ENCODE data around the gene CCBE1.

Gene CCBE1

DNA sequence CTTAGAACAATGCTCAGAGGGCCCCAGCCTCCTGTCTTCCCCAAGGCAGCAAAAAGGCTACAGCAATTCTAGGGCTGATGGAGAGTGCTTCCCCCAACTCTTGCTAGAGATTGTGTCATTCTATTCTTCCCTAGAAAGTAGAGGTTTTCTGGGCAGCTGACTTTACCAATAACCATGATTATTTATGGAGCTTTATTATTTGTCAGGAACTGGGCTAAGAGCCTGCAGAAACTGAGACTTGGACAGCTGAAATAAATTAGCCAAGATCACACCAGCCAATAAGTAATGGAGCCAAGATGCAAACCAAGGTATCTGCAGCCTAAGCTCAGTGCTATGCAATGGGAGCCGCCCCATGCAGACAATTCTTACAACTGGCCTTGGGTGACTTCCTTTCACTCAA is 84.8 kb downstream of the CCBE1 start:
- FAIRE-seq: no peak

DNA sequence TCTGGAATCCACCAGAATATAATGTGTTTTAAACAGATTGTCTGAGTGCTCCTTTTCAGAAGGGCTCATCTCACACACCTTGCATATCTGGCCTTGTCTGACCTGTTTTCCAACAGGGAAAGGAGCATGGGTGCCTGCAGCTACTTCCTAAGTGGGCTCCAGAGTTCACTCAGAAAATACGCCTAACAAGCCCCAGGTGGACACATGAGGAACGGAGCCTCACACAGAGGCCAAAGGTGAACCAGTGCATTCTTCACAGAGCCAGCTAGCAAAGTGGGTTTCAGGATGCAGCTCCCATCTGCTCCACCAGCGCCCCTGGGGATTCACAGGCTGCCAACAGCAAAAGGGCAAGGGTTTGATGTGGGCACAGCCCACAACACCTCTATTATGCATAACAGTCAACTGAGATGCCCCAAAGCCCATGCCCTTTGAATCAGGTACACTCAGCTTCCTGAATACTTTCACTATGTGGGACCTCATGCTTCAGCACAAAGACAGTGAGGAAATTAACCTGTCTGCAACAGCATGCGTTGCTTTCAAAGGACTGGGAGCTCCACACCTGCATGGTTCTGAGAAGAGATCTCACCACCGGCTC is 86.6 kb downstream of the CCBE1 start:
- no peak for FAIRE-seq

DNA sequence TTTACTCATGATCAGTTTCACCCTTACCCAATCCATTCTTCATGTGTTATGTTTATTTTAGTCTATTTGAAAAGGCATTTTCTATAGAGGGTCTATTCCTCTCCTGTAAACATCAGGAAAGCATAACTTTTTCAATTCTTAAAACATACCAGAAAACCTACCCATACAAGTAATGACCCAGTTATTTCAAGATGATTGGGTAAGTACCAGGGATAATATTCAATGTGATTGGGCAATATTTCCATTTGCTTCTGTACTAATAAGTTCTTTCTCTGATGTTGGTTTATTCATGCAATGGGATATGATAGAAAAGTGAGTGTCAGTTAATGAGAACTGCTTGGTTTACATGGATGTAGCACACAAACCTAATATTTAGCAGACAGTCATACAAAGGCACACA is 87.6 kb downstream of the CCBE1 start:
- no peak for FAIRE-seq

DNA sequence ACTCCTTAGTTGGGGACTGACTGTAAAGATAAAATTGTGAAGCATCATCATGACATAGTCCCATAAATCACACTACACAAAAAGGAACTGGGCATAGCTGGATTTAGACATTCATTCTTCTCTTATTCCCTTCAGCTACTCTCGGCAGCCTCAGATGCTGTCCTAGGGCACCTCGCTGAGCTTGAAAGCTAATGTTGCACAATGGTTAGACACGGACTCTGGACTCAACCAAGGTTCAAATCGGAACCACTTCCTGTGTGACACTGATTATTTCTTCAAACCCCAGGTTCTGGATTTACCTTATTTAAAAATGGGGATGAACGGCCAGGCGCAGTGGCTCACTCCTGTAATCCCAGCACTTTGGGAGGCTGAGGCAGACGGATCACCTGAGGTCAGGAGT is 89.8 kb downstream of the CCBE1 start:
- FAIRE-seq: no peak

DNA sequence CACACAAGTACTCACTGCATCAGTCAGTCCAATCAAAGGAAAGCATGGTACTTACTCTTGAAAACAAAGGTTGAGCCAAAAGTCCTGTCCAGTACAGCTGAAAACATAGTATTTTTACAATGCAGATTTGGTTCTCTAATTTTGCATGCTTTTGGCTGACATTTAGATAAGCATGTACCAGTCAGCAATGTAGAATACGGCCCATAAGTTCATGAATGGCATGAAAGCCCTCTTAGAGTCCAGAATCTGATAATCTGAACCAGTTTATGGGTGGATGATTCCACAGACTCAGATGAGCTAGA is 90.2 kb downstream of the CCBE1 start:
- FAIRE-seq: no peak

DNA sequence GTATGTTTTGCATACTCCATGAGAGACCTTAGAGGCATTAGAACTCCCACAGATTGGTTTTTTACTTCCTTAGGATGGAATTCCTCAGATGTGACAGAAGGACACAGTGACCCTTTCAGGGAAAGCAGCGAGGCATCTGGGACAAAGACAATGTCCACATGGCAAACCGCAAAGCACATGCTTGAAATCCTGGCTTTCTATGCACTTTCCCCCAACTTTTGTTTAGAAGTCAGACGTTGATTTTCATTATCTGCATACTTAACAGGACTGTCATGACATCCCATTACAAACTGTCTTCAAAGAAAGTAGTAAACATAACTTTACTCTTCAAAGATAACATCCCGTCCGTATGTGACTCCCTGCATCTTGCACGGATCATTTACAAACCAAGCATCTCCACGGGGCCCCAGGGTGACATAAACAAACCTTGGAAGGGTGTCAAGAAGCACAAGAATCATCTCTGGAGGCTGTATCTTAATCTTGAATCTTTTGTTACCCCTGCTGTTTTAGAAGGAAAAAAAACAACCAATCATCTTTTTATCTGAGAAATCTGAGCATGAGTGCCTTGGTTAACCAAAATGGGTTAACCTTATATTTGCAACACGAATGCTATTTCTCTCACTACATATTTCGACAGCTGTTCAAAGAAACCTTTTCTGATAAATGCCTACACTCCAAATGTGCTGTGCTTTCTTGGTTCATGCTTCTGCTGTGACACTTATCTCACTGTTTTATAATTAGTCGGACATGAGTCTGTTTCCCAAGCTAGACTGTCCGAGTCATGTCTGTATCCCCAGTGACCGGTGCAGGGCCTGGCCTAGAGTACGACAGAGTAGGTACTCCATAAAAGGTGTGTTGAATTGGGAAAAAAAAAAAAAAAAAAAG is 90.8 kb downstream of the CCBE1 start:
- no peak for FAIRE-seq

DNA sequence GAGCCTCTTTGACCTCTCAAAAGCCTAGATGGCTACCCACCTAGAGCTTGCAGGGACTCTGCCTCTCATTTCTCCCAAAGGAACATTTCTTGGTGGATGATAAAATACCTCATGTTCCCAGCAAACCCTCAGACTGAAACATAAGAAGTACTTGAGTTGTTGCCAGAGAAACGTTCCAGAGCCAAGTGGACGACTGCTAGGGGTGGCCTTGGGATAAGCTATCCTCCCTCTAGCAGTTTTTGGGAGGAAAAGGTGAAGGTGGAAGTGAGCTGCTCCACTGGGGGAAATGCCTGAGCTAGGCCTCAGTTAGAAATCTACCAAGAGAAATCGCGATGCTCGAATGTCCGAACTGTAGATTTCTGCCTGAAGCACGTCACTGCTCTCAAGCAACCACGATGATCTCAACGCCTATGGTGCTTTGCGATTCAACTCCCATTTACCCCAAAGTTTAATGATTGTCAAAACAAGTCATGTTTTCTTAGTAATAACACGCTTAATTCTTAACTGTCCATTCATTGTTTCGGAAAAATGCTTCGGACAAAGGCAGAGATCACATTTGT is 91.5 kb downstream of the CCBE1 start:
- FAIRE-seq: no peak

DNA sequence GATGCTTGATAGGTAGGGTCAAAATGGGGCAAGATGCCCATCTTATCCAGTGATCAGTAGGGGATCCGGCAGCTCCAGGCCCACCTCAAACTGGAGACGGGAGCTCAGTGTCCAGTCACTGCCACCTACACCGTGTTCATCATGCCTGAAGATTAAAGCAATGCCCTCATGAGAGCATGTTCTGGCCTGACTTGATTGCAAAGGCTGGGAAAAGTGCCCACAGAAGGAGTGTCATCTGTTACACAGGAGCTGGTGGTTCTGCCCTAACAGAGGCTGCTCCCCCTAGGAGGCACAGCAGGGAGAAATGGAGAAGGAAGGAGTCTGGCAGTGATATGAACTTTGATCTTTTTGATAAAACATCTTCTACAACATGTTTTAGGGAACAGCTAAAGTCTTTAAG is 92.3 kb downstream of the CCBE1 start:
- no peak for FAIRE-seq

DNA sequence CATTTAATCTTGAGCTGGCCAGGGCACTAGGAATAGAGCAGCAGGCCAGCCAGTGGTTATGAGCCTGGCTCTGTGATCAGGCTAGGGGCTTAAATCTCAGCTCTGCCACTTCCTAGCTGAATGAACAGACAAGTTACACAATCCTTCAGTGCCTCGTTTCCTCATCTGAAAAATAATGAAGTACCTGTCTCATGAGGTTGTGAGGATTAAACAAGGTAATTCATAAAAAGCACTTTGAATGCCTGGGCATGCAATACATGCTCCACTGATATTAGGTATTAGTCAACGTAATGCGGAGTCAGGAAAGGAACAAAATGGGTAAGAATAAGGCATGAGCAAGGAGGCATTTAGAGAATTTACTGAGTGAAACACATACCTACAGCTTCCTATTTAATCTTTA is 100.2 kb downstream of the CCBE1 start:
- no peak for FAIRE-seq

DNA sequence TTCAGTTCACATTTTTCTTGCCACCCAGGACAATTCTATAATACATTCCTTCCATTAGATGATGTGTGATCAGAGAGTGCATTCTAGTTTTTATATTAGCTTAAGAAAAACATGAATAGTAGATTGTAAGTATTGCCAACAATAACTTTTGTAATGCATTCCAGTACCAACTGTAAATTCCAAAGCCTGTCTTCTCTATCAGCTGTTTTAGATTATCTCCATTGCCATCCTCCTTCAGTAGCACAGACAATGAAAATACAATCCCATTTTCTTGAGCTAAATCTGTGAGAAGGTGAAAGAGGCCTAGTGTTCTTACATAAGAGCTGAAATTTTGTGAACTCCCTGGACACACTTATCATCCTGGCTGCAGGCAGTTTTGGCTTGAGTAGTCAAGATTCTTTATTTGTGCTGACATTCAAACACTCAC is 103.9 kb downstream of the CCBE1 start:
- no peak for FAIRE-seq

DNA sequence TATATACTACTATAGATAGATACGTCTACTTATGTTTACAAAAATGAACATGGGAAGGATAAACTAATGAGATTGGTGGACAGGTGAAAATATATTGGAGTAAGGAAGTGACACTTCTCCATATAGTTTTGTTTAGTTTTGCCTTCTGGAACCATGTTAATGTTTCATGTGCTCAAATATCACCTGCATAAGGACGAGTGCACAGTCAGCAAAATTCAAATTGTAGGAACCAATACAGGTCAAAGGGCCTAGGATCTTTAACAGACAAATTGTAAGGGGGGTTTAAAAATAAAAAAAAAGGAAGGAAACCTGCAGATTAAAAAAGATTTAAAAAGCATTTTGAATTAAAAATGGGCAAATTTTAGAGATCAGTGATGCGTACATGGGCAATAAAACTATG is 104.6 kb downstream of the CCBE1 start:
- FAIRE-seq: no peak

DNA sequence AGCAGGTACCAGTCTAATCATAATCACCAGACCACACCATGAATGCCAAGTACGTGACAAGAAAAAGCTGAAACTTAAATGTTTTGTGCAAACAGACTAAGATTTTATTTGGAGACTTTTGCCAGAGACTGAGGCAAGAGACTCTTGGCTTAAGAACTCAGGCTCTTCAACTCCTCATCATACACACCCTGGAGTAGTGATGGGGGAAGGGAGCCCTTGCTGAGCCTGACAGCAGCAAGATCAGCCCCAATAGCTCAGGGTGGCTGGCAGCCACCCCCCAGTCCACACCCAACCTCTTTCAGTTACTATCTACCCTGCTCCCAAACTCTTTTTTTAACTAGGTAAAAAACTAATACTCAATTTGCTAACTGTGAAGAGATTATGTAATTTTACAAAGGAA is 114.8 kb downstream of the CCBE1 start:
- no peak for FAIRE-seq

DNA sequence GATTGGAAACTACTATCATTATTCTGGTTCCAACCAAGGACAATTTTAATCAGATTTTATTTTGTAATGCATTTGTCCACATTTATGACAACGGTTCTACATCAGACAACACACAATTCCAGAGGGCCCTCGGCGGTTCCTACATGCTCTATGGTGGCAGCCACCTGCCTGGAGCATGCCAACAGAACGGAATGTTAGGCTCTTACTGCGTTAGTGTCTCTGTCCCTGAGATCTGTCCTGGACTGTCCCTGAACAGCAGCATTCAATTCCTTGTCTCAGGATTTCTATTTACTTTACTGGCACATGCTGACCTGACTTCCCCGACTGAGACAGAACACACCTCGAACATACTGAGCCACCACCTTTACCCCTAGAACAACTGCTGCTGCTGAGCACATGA is 117.7 kb downstream of the CCBE1 start:
- no peak for FAIRE-seq

DNA sequence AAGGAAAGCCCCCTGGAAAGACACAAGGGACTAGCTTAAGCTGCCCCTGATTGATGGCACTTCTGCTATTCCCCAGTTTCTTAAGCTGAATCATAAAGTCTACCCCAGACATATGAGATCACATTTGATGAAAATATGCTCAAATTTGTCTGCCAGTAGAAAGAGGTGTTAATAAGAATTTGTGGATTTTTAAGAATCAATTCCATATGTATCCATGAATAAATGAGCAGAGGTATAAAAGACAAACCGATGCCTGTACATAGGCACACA is 119.9 kb downstream of the CCBE1 start:
- no peak for FAIRE-seq

DNA sequence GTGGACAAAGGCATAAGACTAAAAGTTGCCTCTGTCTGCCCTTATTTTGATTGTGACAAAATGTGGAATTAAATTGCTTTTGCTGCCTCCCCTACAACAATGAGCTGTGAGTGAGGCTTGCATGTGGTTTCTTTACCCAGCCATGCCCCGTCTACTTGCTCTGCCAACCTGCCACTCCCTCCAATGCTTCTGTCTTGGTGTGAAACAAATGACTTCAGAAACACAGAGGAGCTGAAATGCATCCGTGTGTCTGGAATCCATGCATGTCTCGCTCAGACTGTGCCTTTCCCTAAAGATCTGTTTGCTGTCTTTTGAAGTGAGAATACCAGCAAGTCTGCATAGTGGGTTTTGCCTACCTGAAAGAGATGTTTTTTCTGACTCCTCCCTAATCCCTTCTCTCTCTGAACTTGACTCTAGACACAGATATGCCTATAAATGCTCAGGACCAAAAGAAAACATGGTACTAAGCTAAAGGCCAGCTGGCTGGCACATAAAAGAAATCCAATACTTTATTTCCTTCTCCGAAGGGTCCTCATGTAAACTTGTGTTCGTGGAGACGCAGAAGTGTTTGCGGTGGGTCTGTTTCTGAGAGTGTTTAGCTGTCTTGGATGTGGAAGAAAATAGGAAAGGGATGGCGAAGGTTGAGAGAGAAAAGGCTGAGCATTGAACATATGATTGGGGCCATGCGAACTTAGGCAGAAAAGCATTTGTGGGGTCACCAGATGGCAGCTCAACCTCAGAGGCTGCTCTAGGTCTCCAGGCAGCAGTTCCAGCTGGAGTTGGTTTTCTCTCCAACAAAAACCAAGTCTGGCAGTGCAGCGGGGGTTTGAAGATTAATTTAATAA is 120.5 kb downstream of the CCBE1 start:
- FAIRE-seq: no peak

DNA sequence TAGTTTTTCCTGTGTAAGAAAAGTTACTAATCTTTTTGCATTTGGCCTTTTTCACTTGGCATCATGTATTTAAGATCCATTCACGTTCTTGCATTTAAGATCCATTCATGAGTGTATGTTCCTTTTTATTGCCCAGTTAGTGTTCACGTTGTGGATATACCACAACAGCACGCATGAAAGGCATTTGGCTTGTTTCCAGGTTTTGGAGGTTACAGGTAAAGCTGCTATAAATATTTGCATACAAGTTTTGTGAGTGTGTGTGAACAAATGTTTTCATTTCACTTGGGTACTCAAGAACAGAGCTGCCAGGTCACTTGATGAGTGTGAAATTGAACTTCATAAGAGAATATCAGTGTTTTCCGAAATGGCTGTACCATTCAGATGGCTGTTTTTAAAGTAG is 121.2 kb downstream of the CCBE1 start:
- no peak for FAIRE-seq

DNA sequence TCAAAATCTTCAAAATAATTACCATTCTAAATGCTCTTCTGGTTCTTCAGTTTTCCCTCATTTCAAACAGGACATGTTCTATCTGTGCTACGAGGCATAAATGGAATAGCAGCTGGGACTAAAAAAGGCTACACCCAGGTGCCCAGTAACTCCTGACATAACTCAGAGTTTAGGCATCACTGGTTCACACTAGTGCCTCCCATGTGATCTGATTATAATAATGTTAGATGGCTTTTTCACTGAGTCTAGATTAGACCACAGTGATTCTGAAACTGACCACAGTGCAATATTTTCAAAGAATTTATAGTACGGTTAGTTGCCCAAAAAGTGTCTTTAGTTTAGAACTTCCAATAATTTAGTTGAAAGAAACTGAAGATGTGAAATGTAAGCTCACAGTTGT is 123.3 kb downstream of the CCBE1 start:
- FAIRE-seq: no peak

DNA sequence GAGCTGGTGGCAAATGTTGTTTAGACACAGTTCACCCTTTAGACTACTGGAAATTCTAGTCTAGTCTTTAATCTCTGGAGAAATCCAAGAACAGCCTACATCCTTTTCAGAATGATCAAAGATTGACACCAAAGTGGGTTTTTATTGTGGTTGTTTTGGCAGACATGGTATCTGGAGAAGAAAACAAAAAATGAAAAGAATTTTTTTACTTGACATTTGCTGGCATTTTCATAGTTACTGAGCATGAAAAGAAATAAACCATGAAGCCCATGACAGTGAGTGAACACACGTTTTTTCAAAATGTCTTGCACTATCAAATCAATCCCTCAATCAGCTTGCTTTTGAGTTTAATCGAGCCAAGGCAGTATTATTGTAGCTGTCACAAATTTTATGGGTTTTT is 125.3 kb downstream of the CCBE1 start:
- FAIRE-seq: no peak

DNA sequence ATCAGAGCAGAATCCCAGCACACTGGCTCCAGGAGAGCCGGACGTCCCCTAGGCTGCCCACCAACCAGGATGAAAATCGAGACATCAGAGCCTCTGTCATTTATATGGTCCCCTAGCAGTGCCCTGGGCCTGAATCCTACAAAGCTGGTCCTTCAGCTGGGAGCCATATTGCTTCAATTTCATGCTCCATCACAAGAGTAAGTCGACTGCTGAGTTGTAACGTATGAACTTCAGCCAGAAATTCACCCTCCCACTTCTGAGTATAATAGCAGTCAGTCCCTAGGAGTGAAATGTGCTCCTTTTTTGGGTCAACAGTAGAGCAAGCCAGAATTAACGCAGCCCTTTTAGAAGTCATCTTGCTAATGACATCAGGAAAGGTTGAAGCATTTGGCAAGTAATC is 126.4 kb downstream of the CCBE1 start:
- no peak for FAIRE-seq

DNA sequence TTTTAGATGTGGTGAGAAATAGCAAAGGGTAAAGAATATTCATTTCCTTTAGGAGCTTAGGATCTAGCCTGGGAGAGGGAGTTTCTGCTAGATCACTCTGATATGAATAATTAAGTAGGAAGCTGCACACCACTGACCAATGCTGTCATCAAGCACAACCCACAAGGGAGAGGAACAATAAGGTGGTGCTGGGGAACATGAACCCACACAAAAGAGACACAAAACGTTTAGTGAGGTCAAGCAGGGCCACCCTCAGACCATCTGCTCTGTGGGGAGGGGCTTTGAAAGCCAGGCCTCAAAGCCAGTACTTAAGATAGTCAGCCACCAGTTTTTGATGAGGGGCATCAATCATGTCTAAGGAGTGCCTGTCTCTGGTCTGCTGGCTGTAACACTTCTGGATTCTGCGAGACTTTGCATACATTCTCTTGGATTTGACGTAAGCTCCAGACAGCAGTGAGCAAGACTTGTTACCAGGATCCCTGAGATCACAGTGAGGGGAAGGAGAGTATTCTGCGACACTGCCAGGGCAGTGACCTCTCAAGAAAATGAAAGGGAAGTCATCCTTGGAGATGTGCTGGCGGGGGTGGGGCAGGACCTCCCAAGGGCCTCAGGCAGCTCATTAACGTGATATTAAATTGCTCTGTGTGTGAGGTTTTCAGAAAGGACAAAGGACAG is 127.0 kb downstream of the CCBE1 start:
- FAIRE-seq: no peak

DNA sequence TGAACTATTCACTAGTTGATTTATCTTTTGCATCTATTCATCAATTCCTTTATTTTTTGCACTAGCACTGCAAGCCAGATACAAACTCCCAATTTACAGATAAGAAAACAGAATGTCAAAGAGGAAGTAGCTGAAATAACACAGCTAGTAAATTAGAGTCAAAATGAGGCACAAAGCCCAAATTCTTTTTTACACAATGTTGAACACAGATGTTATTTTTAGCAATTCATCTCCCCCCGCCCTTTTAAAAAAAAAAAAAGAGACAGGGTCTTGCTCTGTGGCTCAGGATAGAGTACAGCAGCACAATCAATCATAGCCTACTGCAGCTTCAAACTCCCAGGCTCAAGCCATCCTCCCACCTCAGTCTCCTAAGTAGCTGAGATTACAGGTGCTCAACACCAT is 127.8 kb downstream of the CCBE1 start:
- no peak for FAIRE-seq

DNA sequence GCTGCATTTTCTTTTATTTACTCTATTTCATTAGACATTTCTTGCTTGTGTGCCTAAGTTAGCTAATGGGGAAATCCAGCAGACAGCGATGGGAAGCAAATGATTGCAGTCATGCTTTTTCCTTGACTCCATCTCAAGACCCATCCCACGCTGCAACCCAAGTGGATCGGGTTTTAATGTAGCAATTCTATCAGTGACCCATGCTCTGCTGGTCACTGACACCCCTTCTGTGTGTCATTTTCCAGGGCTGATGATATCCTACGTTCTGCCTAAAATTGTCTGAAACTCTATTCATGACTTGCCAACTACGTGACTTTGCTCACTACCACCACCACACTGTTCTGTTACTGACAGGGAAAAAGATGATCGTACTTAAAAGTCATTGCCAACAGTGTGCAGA is 129.8 kb downstream of the CCBE1 start:
- FAIRE-seq: no peak

DNA sequence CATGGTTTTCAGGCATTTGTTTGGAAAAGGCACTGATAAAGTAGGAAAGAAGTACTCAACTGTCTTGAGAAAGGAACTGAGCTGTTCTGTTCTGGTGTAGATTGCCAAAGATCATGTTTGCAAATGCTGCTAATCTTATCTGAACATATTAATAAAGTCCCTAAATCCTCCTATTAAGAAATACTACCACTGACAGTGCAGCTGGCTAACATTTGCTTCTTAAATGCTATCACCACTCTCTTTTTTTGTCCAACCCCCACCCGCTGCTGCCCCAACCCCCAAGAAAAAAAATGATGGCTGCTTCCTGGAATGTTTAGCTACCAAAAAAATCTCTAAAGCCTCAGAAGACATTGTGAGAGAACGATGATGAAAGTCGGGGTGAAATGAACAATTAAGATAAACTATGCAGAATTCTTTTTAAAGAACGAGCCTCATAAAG is 130.7 kb downstream of the CCBE1 start:
- FAIRE-seq: no peak

All from A204.1 (cell line).